GM06990 (cell line): Measurements from ENCODE around the gene STC2.

ENCODE experiments used
- DNase-seq: peaks from one replicate; pipeline ENCODE4 v3.0.0-alpha.2; 2011; ENCODE audit not compliant: insufficient read length; ENCODE audit errors: extremely low read depth
- H3K27me3 ChIP-seq: replicated peaks from 2 replicates; pipeline ENCODE4 v1.6.0; 2011; ENCODE audit warnings: low read length; ENCODE audit not compliant: control insufficient read depth, insufficient read depth
- H3K36me3 ChIP-seq: 2 replicates; pipeline ENCODE4 v1.5.1; 2011; ENCODE audit warnings: low read length; ENCODE audit not compliant: control insufficient read depth, insufficient read depth
- H3K4me3 ChIP-seq: replicated peaks from 2 replicates; pipeline ENCODE4 v1.5.1; 2011; ENCODE audit warnings: low read depth, mild to moderate bottlenecking, control low read depth, low read length
- CTCF ChIP-seq: IDR thresholded peaks from 2 replicates; pipeline ENCODE4 v1.5.1; 2011; ENCODE audit warnings: low read length, control low read depth, mild to moderate bottlenecking, inconsistent platforms; ENCODE audit not compliant: insufficient read depth, poor library complexity, severe bottlenecking

Gene STC2

GRCh38 chr5:173297813-173298212 lies 30.4 kb downstream of the STC2 start:
- no peak for DNase-seq
- Histone ChIP-seq H3K27me3 (no peaks in the 10 kb centered on the region; the same call in 1 of the 2 replicates), H3K4me3 (no peak overlapping the region), H3K36me3 (no peaks in the 10 kb centered on the region)
- TF ChIP-seq CTCF = no peak

- DNase-seq = no peak
- H3K36me3 ChIP-seq = no peaks in the 10 kb centered on the region
- no peak for TF ChIP-seq CTCF
- no peaks in the 10 kb centered on the region; the same call in 1 of the 2 replicates for H3K27me3 ChIP-seq
- H3K4me3 ChIP-seq = no peak overlapping the region
Observed at GRCh38 chr5:173296737-173297676, 31.2 kb downstream of the STC2 start.

- no peak for DNase-seq
- Histone ChIP-seq H3K36me3 (no peaks in the 10 kb centered on the region), H3K4me3 (no peak overlapping the region), H3K27me3 (no peaks in the 10 kb centered on the region; the same call in 1 of the 2 replicates)
- no peak for TF ChIP-seq CTCF
Observed at GRCh38 chr5:173295796-173296195, 32.4 kb downstream of the STC2 start.

- DNase-seq = no peak
- no peaks in the 10 kb centered on the region; the same call in 1 of the 2 replicates for H3K27me3 ChIP-seq
- H3K36me3 ChIP-seq = no peaks in the 10 kb centered on the region
- TF ChIP-seq CTCF = no peak
- no peak overlapping the region; the same call in 1 of the 2 replicates for H3K4me3 ChIP-seq
Observed at GRCh38 chr5:173294673-173295320, 33.4 kb downstream of the STC2 start.

GRCh38 chr5:173293817-173294672 lies 34.2 kb downstream of the STC2 start:
- TF ChIP-seq CTCF = peak; percentile 81
- peak; percentile 54 for DNase-seq
- H3K36me3 ChIP-seq = no peaks in the 10 kb centered on the region
- no peaks in the 10 kb centered on the region; the same call in 1 of the 2 replicates for H3K27me3 ChIP-seq
- peak overlapping the region; percentile 40 for H3K4me3 ChIP-seq
